NCI-H748 (cell line): Measurements from ENCODE around the gene KTI12.
"Not testable (repeated sequence)": the region's sequence is repeated elsewhere in the genome, so short reads cannot be mapped to it uniquely, and the experiment has no call there.

Source experiments
- DNase-seq: peaks from one replicate; lab custom pipeline; 2025; ENCODE audit not compliant: unreplicated experiment; lab: John Stamatoyannopoulos, UW

Gene KTI12

GRCh38 chr1:52033190-52034049 is at the start of gene KTI12:
TSS of gene KTI12 (minus strand) at chr1:52033810. CDS start at chr1:52033761, 49 bp downstream.
- peak; percentile 97 for DNase-seq

- no peak for DNase-seq
These were observed 46.4 kb upstream of the KTI12 start for GRCh38 chr1:52080014-52080415.

GRCh38 chr1:52077277-52077676 is 43.7 kb upstream of the KTI12 start:
- DNase-seq = not testable (repeated sequence)

- DNase-seq = no peak
These were observed 38.7 kb upstream of the KTI12 start for GRCh38 chr1:52072291-52072690.

- DNase-seq = no peak
These were observed 37.1 kb upstream of the KTI12 start for GRCh38 chr1:52070704-52071103.

- DNase-seq = no peak
These were observed 29.6 kb upstream of the KTI12 start for GRCh38 chr1:52063192-52063591.

GRCh38 chr1:52060822-52061221 is 27.2 kb upstream of the KTI12 start:
- DNase-seq = no peak

GRCh38 chr1:52059888-52060287 is 26.3 kb upstream of the KTI12 start:
- no peak for DNase-seq

- no peak for DNase-seq
These were observed 25.7 kb upstream of the KTI12 start for GRCh38 chr1:52059321-52059720.

- no peak for DNase-seq
These were observed 24.3 kb upstream of the KTI12 start for GRCh38 chr1:52057876-52058415.

GRCh38 chr1:52057255-52057654 is 23.6 kb upstream of the KTI12 start:
- DNase-seq = no peak

GRCh38 chr1:52056937-52057231 is 23.3 kb upstream of the KTI12 start:
- no peak for DNase-seq

- DNase-seq = peak; percentile 97
These were observed 22.7 kb upstream of the KTI12 start, which contains the start of gene BTF3L4 for GRCh38 chr1:52056163-52056936. TSS of gene BTF3L4 (plus strand) at chr1:52056295. CDS start at chr1:52059848, 3,553 bp downstream.

- no peak for DNase-seq
These were observed 22.2 kb upstream of the KTI12 start for GRCh38 chr1:52055866-52056162.

GRCh38 chr1:52055066-52055865 is 21.7 kb upstream of the KTI12 start, which contains the start of gene TXNDC12:
TSS of gene TXNDC12 (minus strand) at chr1:52055191. CDS start at chr1:52055096, 95 bp downstream.
- DNase-seq = peak; percentile 92

GRCh38 chr1:52054496-52055065 is 21.0 kb upstream of the KTI12 start:
- peak; percentile 25 for DNase-seq

GRCh38 chr1:52053862-52054261 is 20.3 kb upstream of the KTI12 start:
- no peak for DNase-seq

GRCh38 chr1:52049337-52049736 is 15.7 kb upstream of the KTI12 start:
- DNase-seq = not testable (repeated sequence)

- not testable (repeated sequence) for DNase-seq
These were observed 12.1 kb upstream of the KTI12 start for GRCh38 chr1:52045666-52046195.

- no peak for DNase-seq
These were observed 11.6 kb upstream of the KTI12 start for GRCh38 chr1:52045236-52045635.
